HG03039 (cell line): ENCODE measurements around the gene ANGPT4.
"Not testable (repeated sequence)": the region's sequence is repeated elsewhere in the genome, so short reads cannot be mapped to it uniquely, and the experiment has no call there.

Experiments used
- ATAC-seq: cut with Tn5 transposase; IDR thresholded peaks from one replicate; pipeline ENCODE4 v1.9.1; 2021; ENCODE audit warnings: mild to moderate bottlenecking, moderate library complexity; ENCODE audit not compliant: unreplicated experiment

ANGPT4 gene

GRCh38 chr20:878511-879307 is 37.4 kb downstream of the ANGPT4 start:
- no peak for ATAC-seq

GRCh38 chr20:877814-878213 is 38.3 kb downstream of the ANGPT4 start:
- no peak for ATAC-seq

DNA sequence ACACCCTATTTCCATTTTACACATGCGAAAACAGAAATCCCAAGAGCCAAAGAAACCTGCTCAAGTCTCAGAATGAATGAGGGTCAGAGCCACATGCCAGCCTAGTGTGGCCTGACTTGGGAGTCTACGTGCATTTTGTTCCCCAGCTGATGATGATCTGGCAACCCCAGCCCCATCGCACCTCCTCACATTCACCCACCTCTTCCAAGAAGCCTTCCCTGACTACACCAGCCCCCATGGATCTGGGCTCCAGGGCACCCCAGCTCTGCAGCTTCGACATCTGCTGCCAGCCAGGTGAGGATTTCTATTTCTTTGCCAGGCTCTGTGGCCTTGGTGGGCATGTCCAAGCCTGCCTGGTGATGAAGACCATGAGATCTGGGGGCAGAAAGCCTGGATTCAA is 41.0 kb downstream of the ANGPT4 start:
- ATAC-seq, result no peak

DNA sequence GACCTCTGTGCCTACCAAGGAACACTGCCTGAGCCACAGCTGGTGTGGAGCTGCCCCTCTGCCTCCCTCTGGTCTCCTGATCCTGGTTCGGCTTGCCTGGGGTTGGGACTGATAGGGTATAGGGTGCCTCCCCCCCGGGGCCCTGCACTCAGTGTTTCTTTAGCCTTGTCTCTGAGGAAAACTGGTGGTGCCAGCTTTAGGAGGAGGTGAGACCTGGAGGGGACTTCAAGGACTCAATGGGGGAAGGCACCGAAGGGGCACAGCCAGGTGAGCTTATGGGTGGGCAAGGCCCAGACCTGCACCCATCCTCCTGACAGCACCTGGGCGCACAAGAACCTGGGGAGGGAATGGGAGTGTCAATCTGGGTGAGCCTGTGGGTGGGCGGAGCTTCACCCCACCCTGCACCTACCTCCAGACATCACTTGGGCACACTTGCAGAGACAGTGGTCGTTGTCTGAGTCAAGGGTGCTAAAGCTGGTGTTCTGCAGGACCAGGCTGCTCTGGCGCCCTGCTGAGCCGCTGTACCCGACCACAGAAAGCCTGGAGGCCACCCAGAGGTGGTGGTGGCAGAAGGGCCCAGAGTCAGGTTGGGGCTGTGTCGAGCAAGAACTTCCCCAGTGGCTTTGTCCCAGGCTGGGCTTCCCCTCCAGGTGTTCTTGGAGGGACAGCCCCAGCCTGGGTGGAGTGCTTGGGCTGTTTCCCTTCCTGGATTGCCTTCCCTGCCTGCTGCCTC is 42.1 kb downstream of the ANGPT4 start:
- no peak for ATAC-seq

DNA sequence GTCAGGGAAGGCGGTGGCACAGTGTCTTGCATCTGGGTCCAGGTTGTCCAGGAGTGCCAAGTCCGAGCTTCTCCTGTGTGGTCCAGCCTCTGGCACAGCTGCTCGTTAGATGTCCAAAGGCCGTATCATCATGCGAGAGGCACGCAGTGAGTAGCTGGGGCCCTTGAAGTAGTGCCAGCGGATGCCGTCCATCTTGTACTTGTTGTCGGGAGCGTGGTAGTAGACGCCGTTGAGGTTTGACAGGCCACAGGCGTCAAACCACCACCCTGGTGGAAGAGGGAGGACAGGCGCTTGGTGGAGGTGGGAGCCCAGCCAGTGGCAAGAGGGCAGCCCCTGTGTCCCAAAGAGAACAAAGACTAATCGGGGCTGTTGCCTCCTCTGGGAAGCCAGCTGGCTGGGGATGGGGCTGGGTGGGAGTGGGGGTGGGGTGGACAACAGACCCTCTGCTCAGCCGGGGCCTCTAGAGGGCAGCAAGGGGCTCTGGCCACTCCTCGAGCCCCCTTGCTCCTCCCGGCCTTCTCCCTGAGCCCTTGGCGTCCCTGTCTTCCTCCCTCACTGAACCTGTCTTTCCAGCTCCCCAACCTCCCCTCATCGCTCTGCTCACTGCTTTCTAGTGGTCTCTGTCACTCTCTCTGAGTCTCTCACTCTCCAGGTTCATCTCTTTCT is 43.1 kb downstream of the ANGPT4 start:
- no peak for ATAC-seq

DNA sequence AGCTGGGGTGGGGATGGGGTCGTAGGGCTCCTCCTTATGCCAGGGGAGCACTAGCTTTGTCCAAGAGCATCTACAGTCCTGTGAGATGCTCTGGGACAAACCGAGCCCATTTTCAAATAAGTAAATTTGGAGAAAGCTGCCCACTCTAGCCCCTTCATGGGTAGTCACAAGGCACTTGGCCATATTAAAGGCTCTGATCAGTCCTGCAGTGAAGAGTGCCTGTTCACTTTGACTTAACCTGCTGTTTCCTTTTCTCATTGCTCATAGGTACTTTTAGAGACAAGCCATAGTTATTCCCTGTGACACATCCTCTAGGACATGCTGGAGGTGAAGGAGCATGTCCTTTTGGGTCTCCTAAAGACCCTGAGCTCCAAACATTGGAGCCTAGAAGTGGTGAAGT is 44.2 kb downstream of the ANGPT4 start:
- ATAC-seq, result no peak

DNA sequence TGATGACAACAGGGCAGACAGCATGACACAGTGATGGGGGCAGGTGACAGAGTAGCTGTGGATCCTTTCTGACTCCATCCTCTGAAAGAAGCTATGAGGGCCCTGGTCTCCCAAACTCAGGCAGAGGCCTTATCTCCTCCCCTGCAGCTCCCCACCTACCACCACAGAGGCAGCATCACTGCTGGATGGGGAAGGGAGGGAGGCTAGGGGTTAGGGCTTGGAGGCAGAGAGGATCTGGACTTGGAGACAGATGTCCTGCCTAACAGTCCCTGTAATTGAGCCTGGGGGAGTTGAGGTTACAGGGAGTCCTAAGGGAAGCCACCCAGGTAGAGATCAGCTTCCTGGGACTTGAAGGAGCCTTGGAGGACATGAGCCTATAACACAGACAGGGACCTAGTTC is 44.7 kb downstream of the ANGPT4 start:
- ATAC-seq, result no peak

DNA sequence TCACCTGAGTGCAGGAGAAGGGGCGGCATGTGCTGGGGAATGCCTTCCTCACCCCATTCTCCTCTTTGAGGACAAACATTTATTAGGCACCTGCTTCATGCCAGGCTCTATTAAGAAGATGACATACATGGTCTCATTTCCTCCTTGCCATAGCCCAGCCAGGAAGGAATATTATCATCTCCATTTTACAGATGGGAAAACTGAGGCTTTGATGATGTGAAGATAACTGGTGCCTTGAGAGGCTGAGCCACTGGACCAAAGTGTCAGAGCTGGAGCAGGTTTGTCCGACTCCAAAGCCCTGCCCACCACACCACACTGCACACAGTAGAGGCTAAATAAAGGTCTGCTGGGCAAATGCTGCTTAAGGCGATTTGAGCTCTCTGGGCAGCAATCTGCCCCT is 45.4 kb downstream of the ANGPT4 start:
- ATAC-seq, result no peak

GRCh38 chr20:869606-870005 is 46.5 kb downstream of the ANGPT4 start:
- no peak for ATAC-seq

DNA sequence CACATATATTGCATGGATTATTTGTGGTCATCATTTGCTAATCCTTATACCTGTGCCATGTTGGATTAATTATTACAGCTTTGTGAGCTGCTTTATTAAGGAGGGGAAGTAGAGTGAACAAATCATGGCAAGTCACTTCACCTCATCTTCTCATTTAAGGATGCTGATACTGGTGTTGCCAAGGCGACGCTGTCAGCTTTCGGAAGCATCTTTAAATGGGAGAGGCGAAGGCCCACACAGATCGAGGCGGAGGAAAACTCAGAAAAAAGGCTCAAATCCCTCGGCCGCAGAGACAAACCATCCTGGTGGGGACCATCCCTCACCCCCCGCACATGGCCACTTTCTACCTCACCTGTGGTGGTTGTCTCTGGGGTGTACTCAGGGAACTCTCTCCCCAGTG is 47.9 kb downstream of the ANGPT4 start:
- no peak for ATAC-seq

- ATAC-seq, result no peak
Measured at GRCh38 chr20:865440-865839, 50.7 kb downstream of the ANGPT4 start.

GRCh38 chr20:860891-861290 is 55.2 kb downstream of the ANGPT4 start:
- no peak for ATAC-seq

DNA sequence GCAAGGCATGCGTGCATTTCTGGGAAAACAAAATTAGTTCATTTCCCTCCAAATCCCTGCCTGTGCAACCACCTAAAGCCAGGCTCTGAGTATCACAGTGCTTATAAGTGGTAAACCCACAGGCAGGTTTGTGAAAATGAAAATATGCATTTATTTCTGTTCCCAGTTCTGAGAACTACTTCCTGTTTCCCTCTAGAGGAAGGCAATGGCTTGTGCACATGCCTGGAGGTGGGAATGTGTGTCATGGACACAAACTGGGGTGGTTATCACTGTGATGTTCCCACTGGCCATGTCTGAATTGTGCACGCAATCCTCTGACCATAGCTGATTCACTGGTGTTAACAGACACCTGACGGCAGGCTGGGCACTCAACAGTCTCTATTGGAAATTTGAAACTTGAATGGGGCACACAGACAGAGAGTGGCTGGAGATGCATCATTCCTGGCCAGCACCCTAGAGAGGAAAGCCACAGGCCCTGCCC is 56.3 kb downstream of the ANGPT4 start:
- ATAC-seq, result no peak

- no peak for ATAC-seq
Measured at GRCh38 chr20:858011-858410, 58.1 kb downstream of the ANGPT4 start.

DNA sequence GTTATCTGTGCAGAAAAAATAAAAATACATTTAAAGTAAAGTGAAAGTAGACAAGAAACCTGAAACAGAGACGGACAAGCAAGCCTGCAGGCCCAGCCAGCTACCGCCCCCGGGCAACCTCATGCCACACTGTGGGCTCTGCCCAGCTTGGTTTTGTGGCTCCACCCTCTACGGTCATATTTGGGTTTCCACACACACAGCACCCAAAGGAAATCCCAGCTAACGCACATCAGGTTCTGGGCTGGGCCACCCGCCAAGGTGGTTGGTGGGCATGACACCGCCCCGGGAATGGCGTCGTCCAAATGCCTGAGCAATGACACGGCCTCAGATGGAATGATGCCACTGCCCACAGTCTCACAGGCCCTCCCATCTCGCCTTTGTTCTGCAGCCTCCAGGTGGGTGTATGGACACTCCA is 59.8 kb downstream of the ANGPT4 start:
- ATAC-seq, result no peak

GRCh38 chr20:855466-856360 is 60.4 kb downstream of the ANGPT4 start:
- no peak for ATAC-seq

GRCh38 chr20:854601-855000 is 61.5 kb downstream of the ANGPT4 start:
- no peak for ATAC-seq

DNA sequence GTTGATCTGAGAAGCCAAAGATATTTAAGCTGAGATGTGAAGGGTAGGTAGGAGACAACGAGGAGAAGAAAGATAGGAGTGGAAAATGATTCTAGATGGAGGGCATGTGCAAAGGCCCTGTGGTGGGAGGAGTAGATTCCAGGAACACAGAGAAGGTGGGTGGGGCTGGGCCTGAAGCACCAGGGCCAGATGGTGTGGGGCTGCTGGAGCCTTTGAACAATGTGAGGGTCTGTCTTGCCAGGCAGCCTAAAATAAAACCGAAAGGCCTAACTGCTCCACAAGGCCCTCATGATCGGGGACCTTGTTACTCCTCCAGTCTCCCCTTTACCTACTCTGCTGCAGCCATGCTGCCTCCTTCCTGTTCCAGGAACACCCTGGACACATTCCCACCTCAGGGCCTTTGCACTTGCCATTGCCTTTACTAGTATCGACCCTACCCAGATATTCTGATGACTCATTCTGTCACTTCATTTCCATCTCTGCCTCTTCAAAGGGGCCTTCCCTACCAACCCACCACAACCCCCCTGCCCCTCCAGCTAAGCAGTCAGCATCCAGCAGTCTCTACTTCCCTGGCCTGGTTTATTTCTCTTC is 62.6 kb downstream of the ANGPT4 start:
- no peak for ATAC-seq

GRCh38 chr20:848731-849130 is 67.4 kb downstream of the ANGPT4 start:
- ATAC-seq, result not testable (repeated sequence)

DNA sequence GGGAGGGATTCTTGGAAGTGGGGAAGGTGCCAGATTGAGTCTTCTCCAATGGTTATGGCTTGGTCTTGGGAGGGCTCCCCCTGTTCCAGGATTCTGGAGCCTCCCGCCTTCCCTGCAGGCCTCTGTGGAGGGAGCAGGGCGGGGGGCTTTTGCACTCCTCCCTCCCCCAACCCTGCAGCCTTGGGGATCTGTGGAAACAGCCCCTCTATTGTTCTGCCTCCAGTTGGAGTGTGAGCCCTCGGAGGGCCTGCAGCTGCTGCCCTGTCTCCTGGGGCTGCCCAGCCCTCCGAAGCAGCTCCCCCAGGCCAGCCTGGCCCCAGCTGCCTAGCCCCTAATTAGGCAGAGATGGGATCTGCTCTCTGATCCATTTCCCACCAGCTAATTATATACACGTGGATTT is 67.9 kb downstream of the ANGPT4 start:
- ATAC-seq, result no peak
